VCaP (cell line): ENCODE data around the gene GPR3.
"Not testable (repeated sequence)": the region's sequence is repeated elsewhere in the genome, so short reads cannot be mapped to it uniquely, and the experiment has no call there.

Source experiments
- H3K27ac ChIP-seq: fragments of 450-650 bp; 2 replicates; pipeline ENCODE4 v1.5.1; 2017
- TF ChIP-seq, protein P1 (sequence below): fragments of 450-650 bp; conservative IDR thresholded peaks from 2 replicates; pipeline ENCODE4 v1.5.1; 2017; ENCODE audit warnings: mild to moderate bottlenecking, moderate library complexity

The GPR3 gene

GRCh38 chr1:27428316-27429028, 36.0 kb downstream of the GPR3 start:
- H3K27ac ChIP-seq = no peak overlapping the region
- TF ChIP-seq, protein P1, sequence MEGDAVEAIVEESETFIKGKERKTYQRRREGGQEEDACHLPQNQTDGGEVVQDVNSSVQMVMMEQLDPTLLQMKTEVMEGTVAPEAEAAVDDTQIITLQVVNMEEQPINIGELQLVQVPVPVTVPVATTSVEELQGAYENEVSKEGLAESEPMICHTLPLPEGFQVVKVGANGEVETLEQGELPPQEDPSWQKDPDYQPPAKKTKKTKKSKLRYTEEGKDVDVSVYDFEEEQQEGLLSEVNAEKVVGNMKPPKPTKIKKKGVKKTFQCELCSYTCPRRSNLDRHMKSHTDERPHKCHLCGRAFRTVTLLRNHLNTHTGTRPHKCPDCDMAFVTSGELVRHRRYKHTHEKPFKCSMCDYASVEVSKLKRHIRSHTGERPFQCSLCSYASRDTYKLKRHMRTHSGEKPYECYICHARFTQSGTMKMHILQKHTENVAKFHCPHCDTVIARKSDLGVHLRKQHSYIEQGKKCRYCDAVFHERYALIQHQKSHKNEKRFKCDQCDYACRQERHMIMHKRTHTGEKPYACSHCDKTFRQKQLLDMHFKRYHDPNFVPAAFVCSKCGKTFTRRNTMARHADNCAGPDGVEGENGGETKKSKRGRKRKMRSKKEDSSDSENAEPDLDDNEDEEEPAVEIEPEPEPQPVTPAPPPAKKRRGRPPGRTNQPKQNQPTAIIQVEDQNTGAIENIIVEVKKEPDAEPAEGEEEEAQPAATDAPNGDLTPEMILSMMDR = no peak

DNA sequence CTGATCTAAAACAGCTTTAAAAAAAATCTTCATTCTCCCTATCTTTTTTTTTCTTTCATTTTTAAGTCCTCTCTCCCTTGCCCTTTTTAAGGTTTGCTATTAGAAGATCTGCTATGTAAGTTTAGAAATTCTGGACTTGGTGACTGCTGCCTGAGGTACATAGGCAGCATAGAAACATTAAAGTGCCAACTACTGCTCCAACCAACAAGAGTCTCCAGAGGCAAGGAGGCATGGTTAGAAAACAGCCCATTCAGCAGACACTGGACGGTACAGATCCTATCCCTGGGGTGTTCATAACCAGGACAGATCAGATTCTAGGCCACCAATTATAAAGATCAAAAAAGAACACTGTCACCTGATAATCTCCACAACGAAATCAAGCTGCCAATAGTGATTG, 36.6 kb downstream of the GPR3 start:
- no peak overlapping the region for H3K27ac ChIP-seq
- TF ChIP-seq, protein P1 = no peak

DNA sequence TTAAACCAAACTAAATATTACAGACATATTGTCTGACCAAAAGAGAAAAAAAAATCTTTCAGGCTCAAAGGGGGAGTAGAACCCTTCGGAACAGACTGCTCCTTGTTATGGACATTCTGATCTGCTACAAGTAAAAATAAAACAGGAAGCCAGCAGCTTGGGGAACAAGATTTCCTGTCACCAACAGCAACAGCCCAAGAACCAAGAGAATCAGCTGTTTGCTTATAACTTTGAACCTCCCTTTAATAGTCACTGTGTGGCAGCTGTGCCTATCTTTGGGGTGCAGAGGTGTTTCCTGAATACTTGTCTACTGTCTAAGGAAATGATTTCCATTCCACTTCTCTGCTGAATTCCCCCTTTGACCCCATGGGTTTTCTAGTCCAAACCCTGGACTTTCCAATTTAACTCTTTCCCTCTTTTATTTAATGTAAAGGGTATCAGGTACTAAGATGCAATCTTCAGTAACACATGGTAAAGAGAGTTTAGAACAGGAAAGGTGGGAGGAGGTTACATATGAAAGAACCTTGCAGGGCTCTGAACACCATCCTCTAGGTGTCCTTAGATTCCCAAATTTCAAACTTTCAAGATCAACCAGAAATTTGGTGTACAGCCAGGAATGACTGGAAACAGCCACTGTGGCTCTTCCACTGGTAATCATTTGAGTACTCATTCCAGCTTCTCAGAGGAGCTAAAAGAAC, 38.6 kb downstream of the GPR3 start:
- H3K27ac ChIP-seq = no peak overlapping the region
- TF ChIP-seq, protein P1 = no peak

GRCh38 chr1:27431601-27431940, 39.1 kb downstream of the GPR3 start:
- TF ChIP-seq, protein P1 = no peak
- no peak overlapping the region for H3K27ac ChIP-seq

DNA sequence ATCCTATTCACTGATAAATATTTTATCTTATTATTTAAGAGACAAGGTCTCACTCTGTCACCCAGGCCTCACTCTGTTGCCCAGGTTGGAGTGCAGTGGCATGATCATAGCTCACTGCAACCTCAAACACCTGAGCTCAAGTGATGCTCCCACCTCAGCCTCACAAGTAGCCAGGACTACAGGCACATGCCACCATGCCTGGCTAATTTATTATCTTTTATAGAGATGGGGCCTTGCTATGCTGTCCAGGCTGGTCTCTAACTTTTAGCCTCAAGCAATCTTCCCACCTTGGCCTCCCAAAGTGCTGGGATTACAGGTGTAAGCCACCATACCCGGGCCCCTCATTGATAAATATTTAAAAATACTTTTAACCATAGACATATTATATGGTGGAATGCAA, 40.3 kb downstream of the GPR3 start:
- H3K27ac ChIP-seq = not testable (repeated sequence)

DNA sequence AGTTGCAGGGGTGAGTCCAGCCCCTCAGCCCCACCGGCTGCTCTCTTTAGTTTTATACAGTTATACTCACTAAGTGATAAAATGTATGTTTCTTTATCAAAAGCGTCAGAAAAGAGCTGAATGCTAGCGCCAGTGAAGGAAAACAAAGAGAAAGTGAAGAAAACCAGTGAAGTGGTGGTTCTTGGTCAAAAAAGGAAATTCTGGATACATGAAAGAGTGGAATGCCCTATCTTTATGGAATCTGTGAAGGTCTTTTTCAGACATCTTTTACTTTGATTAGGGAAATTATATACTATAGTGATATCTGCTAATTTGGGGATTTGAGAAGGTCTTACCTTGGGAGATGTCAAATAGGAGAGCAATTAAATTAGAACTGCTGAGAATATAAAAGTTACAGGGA, 41.3 kb downstream of the GPR3 start:
- H3K27ac ChIP-seq = no peak overlapping the region
- TF ChIP-seq, protein P1 = no peak

DNA sequence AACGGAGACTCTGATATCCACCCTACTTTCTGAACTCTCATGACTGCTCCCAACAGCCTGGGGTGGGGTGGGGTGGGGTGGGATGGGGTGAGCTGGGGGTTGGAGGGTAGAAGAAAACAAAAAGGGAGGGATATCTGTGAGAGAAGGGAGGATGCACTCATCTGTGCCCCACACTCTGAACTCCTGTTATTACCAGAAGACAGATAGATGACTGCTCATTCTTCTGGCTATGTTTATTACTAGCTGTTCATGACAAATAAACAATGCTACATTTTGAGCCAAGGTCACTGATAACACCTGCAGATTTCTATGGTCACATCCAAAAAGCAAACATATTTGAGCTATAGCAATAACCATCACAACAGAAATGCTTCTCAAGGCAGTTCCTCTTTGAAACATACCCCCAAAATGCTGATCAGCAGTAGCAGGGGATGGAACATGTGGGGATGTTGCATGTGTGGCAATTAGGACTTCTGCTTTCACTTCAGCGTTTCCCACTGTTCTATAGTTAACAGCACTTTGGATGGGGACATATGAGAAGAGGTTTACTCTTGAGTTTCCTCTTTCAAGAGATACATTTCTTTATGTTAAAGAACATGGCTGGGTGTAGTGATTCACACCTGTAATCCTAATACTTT, 43.3 kb downstream of the GPR3 start:
- TF ChIP-seq, protein P1 = no peak
- no peak overlapping the region for H3K27ac ChIP-seq
